Transverse colon (tissue), 3 donors: ENCODE measurements around the gene ARMC8.

Experiments
- CTCF ChIP-seq, 5 experiments: fragments of 200-600 bp in 3 of 5; fragments of 450-650 bp in 2 of 5; sonication (generic) in 3 of 5; IDR thresholded peaks; 1 replicate in 2 of 5; 2 replicates in 3 of 5; pipeline ENCODE4 v1.5.1; 2016 to 2017; ENCODE audit warnings: antibody characterized with exemption in 5 of 5, inconsistent platforms in 3 of 5, mild to moderate bottlenecking in 2 of 5, moderate library complexity in 1 of 5
- POLR2A ChIP-seq: fragments of 450-650 bp; IDR thresholded peaks from one replicate; pipeline ENCODE4 v1.6.1; 2016; ENCODE audit warnings: antibody characterized with exemption, mild to moderate bottlenecking, moderate library complexity

GRCh38 chr3:138199851-138200250, 12.8 kb downstream of the ARMC8 start:
- TF ChIP-seq CTCF (IDR thresholded peaks at IDR 0.05) (no peak), POLR2A (no peak)
